CD4-positive, alpha-beta T cell treated with Interleukin-6 at 100 ng/mL for 8 hours (primary cell): ENCODE measurements around the gene ECHDC3.
"Not testable (repeated sequence)": the region's sequence is repeated elsewhere in the genome, so short reads cannot be mapped to it uniquely, and the experiment has no call there.

Source experiments
- DNase-seq: peaks from one replicate; pipeline ENCODE4 v3.0.0-alpha.2; 2020; ENCODE audit warnings: mixed read lengths, low spot score

ECHDC3 gene

DNA sequence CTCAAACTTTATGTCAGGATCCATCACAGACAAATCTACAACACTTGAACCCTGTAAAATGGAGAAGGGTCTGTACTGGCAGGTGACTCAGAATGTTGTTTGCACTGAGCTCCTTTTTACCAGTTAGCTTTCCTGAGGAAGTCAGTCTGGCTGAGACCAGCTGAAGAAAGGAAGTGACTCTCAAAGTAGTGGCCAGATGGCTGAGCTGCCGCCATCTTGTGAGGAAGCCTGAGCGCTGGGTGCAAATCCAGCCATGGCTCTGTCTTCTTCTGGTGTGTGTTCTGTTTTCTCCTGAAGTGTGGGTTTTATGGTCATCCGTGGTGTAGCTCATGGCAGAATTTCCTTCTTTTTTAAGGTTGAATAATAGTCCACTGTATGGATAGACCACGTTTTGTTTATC, 25.5 kb upstream of the ECHDC3 start:
- no peak for DNase-seq

GRCh38 chr10:11719496-11720259, 22.5 kb upstream of the ECHDC3 start:
- DNase-seq, result no peak

DNA sequence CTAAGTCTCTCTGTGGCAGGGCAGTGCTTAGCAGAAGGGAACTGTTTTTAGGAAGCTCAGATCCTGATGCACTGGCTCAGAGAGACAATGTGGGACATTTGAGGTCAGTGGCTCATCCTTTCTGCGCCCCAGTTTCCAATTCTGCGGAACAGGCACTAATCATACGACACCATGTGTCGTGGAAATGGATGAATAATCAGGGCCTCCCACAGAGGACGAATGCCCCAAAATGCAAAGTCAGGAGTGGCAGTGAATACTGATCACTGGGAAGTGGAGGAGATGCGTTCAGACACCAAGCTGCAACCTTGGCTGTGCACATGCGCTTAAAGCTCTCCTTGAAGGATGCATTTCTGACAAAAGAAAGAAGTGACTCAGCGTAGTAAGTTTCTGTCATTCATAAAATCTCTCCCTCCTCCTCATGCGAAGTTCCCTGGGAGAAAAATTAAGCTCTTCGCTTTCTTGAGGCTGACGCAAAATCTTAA, 21.9 kb upstream of the ECHDC3 start:
- DNase-seq, result no peak

DNA sequence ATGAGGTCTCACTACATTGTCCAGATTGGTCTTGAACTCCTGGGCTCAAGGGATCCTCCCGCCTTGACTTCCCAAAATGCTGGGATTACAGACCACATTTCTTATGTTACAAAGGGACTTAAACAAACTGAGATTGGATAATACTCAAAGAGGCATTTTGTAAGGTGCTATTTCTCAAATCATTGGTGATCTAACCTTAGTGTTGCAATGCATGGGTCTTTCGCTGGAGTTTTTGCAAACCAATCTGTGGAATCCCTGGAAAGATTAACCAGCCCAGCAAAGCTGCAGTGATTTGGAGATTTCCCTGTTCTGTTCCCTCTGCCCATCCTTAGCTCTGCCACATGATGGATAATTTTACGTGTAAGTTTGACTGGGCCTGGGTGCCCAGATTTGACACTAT, 20.4 kb upstream of the ECHDC3 start:
- no peak for DNase-seq

- no peak for DNase-seq
These were observed 18.8 kb upstream of the ECHDC3 start for GRCh38 chr10:11723359-11723758.

DNA sequence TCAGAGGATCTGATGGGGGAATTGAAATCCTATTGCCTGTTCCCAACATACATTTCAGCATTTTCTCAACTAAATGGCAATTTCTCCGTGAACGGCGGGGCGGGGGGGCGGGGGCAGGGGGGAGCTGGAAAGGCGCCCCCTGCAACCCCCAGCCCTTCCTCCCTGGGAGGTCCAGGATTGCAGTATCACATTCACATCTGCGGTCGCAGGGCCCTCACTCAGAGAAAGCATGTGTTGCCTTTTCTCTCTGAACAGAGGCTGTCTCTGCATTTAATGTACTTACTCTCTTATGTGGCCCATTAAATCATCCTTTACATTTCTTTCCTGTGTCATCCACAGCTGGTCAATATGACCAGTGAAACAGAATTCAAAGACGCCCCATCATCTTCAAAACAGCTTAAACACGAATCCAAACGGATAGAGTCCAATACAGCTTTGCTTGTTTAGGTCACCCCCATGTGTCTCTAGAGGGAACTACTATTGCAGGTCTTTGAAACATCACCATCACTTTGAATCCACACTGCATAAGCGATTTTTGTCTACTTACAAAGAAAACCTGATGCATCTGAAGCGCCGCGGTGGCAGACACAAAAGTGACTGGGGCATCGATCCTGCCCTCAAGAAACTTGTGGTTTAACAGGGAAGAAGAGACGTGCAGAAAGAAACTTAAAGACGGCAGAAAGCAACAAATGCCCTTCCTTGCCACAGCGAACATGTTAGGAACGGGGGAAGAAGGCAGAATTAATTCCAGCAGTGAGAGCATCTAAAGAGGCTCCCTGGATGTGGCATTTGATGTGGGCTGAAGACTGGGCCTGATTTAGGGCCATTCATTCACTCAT, 17.0 kb upstream of the ECHDC3 start:
- DNase-seq, result peak; percentile 29

DNA sequence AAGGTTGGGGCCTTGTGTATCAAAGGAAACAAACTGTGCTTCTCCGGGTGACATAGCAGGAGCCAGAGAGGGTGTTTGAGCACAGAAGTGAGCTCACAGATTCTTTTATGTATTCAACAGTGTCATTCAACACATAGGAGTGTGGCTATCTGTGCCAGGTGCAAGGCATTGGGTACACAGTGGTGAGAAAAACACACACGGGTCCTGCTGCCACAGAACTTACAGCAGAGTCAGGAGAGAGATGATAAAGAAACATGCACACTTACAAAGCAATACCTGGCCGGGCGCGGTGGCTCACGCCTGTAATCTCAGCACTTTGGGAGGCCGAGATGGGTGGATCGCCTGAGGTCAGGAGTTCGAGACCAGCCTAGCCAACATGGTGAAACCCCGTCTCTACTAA, 16.3 kb upstream of the ECHDC3 start:
- no peak for DNase-seq

DNA sequence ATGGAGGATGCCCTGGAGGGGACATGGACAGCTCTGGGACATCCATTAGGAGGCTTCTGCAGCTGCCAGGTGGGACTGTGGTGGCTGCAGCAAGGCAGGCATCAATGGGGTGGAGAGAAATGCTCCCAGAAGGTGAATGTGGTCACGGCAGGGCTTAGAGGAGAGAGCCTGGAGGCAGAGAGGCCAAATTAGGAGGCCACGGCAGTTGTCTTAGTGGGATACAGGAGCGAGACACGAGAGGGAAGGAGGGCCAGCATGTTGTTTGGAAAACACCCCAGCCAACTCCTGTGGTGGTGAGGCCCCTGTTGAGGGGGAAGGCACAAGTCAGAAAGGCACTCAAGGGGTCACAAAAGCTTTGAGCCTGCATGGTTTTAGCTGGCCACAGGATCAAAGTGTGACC, 14.6 kb upstream of the ECHDC3 start:
- DNase-seq, result no peak

DNA sequence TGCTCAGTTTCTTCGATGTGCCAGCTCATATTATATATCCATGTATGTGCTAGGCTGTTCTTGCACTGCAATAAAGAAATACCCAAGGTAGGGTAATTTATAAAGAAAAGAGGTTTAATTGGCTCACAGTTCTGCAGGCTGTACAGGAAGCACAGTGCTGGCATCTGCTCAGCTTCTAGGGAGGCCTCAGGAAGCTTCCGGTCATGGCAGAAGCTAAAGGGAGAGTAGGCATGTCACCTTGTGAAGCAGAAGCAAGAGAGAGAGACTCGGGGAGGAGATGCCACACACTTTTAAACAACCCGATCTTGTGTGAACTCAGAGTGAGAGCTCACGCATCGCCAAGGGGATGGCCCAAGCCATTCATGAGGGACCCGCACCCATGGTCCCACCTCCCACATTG, 13.8 kb upstream of the ECHDC3 start:
- DNase-seq, result no peak

DNA sequence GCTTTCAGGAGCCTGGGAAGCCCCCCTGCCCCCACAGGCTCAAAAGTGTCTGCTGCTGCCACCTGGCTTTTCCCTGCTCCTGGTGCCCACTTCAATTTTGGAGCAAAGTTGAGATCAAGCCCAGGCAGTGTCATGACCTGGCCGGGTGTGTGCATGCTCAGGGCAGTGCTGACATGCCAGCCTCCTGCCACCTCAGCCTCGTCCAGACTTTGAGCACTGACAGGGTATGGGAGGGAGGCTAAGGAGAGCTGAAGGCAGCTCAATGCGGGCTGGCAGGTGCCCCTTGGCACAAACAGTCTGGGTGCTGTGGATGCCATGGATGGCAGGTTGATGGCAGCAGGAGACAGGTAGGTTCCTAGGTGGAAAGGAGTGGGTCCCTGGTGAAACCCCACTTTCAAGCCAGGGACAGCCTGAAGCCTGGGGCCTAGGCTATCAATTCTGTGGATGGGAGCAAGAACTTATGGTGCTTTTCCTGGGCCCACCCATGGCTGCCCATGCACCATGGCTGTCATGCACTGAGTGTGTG, 12.3 kb upstream of the ECHDC3 start:
- DNase-seq, result no peak

GRCh38 chr10:11730779-11731178, 11.4 kb upstream of the ECHDC3 start:
- DNase-seq, result no peak

- DNase-seq, result not testable (repeated sequence)
These were observed 5.4 kb upstream of the ECHDC3 start for GRCh38 chr10:11736767-11737166.

GRCh38 chr10:11737258-11738032, 4.7 kb upstream of the ECHDC3 start:
- not testable (repeated sequence) for DNase-seq

GRCh38 chr10:11740907-11741306, 1.3 kb upstream of the ECHDC3 start:
- no peak for DNase-seq

- no peak for DNase-seq
These were observed 574 bp upstream of the ECHDC3 start for GRCh38 chr10:11741608-11742007.

- no peak for DNase-seq
These were observed 657 bp downstream of the ECHDC3 start for GRCh38 chr10:11742779-11743298.

- no peak for DNase-seq
These were observed 1.5 kb downstream of the ECHDC3 start for GRCh38 chr10:11743461-11744338.

GRCh38 chr10:11745045-11745444, 2.9 kb downstream of the ECHDC3 start:
- DNase-seq, result no peak

- DNase-seq, result no peak
These were observed 4.8 kb downstream of the ECHDC3 start for GRCh38 chr10:11746883-11747539.

GRCh38 chr10:11748866-11749265, 6.7 kb downstream of the ECHDC3 start:
- DNase-seq, result no peak
